Measurements from ENCODE around the gene AUTS2.

AUTS2 gene

GRCh38 chr7:70563960-70564359, 965.7 kb downstream of the AUTS2 start:
- no peaks in the 10 kb centered on the region for H4K20me1 ChIP-seq (ENCODE audit: low read depth, low read length)
- no peak overlapping the region for H2AFZ ChIP-seq (ENCODE audit: low read depth, low read length, severe bottlenecking)
- no peaks in the 10 kb centered on the region for H3F3A ChIP-seq (ENCODE audit: insufficient read depth)
- H3K9ac ChIP-seq (ENCODE audit: low read length), result no peak overlapping the region
- no peaks in the 10 kb centered on the region for H3K9me2 ChIP-seq (replicated peaks; ENCODE audit: insufficient read depth, low read length)
- TF ChIP-seq CTCF (IDR thresholded peaks at IDR 0.05; ENCODE audit: insufficient read depth, low read length, poor library complexity, severe bottlenecking), result no peak
- TF ChIP-seq EZH2phosphoT487 (conservative IDR thresholded peaks at IDR 0.05; ENCODE audit: low read length), result no peak
- H3K27me3 ChIP-seq (ENCODE audit: low read length), result no peaks in the 10 kb centered on the region
- no peak overlapping the region for H3K4me3 ChIP-seq (ENCODE audit: insufficient read depth, low read length, poor library complexity, severe bottlenecking)
- no peak overlapping the region for H3K27ac ChIP-seq (ENCODE audit: low read depth, low read length)
- no peaks in the 10 kb centered on the region for H3K36me3 ChIP-seq (ENCODE audit: low read length)
- no peaks in the 10 kb centered on the region for H3K9me3 ChIP-seq (ENCODE audit: insufficient read depth, low read length)
- H3K4me2 ChIP-seq (ENCODE audit: low read depth, low read length, poor library complexity, severe bottlenecking), result no peak overlapping the region
- no peaks in the 10 kb centered on the region for H3K79me2 ChIP-seq (ENCODE audit: insufficient read depth, low read length)

- no peaks in the 10 kb centered on the region for H3K9me2 ChIP-seq (replicated peaks; ENCODE audit: insufficient read depth, low read length)
- no peaks in the 10 kb centered on the region for H3K27me3 ChIP-seq (ENCODE audit: low read length)
- H3K27ac ChIP-seq (ENCODE audit: low read depth, low read length), result no peak overlapping the region
- H2AFZ ChIP-seq (ENCODE audit: low read depth, low read length, severe bottlenecking), result no peak overlapping the region
- H4K20me1 ChIP-seq (ENCODE audit: low read depth, low read length), result no peaks in the 10 kb centered on the region
- H3K79me2 ChIP-seq (ENCODE audit: insufficient read depth, low read length), result no peaks in the 10 kb centered on the region
- no peak overlapping the region for H3K4me3 ChIP-seq (ENCODE audit: insufficient read depth, low read length, poor library complexity, severe bottlenecking)
- TF ChIP-seq EZH2phosphoT487 (conservative IDR thresholded peaks at IDR 0.05; ENCODE audit: low read length), result no peak
- no peaks in the 10 kb centered on the region for H3K36me3 ChIP-seq (ENCODE audit: low read length)
- no peaks in the 10 kb centered on the region for H3K9me3 ChIP-seq (ENCODE audit: insufficient read depth, low read length)
- H3K4me2 ChIP-seq (ENCODE audit: low read depth, low read length, poor library complexity, severe bottlenecking), result no peak overlapping the region
- no peaks in the 10 kb centered on the region for H3F3A ChIP-seq (ENCODE audit: insufficient read depth)
- no peak overlapping the region for H3K9ac ChIP-seq (ENCODE audit: low read length)
Observed at GRCh38 chr7:70565721-70566370, 967.6 kb downstream of the AUTS2 start.

- Histone ChIP-seq H3K79me2 (ENCODE audit: insufficient read depth, low read length) (no peaks in the 10 kb centered on the region), H2AFZ (ENCODE audit: low read depth, low read length, severe bottlenecking) (no peak overlapping the region), H3K27me3 (ENCODE audit: low read length) (no peaks in the 10 kb centered on the region), H4K20me1 (ENCODE audit: low read depth, low read length) (no peaks in the 10 kb centered on the region), H3F3A (ENCODE audit: insufficient read depth) (no peaks in the 10 kb centered on the region), H3K9me3 (ENCODE audit: insufficient read depth, low read length) (no peaks in the 10 kb centered on the region), H3K4me3 (ENCODE audit: insufficient read depth, low read length, poor library complexity, severe bottlenecking) (no peak overlapping the region), H3K9ac (ENCODE audit: low read length) (no peak overlapping the region), H3K27ac (ENCODE audit: low read depth, low read length) (no peak overlapping the region), H3K9me2 (replicated peaks; ENCODE audit: insufficient read depth, low read length) (no peaks in the 10 kb centered on the region), H3K4me2 (ENCODE audit: low read depth, low read length, poor library complexity, severe bottlenecking) (no peak overlapping the region), H3K36me3 (ENCODE audit: low read length) (no peaks in the 10 kb centered on the region)
- TF ChIP-seq CTCF (IDR thresholded peaks at IDR 0.05; ENCODE audit: insufficient read depth, low read length, poor library complexity, severe bottlenecking) (no peak), EZH2phosphoT487 (conservative IDR thresholded peaks at IDR 0.05; ENCODE audit: low read length) (no peak)
Observed at GRCh38 chr7:70566671-70567070, 968.4 kb downstream of the AUTS2 start.

- no peak overlapping the region for H3K4me2 ChIP-seq (ENCODE audit: low read depth, low read length, poor library complexity, severe bottlenecking)
- H3K4me3 ChIP-seq (ENCODE audit: insufficient read depth, low read length, poor library complexity, severe bottlenecking), result no peak overlapping the region
- no peaks in the 10 kb centered on the region for H3K36me3 ChIP-seq (ENCODE audit: low read length)
- no peak overlapping the region for H3K27ac ChIP-seq (ENCODE audit: low read depth, low read length)
- no peaks in the 10 kb centered on the region for H3K27me3 ChIP-seq (ENCODE audit: low read length)
- no peak overlapping the region for H3K9ac ChIP-seq (ENCODE audit: low read length)
- H3K9me2 ChIP-seq (replicated peaks; ENCODE audit: insufficient read depth, low read length), result no peaks in the 10 kb centered on the region
- no peaks in the 10 kb centered on the region for H3F3A ChIP-seq (ENCODE audit: insufficient read depth)
- no peaks in the 10 kb centered on the region for H4K20me1 ChIP-seq (ENCODE audit: low read depth, low read length)
- H2AFZ ChIP-seq (ENCODE audit: low read depth, low read length, severe bottlenecking), result no peak overlapping the region
- H3K9me3 ChIP-seq (ENCODE audit: insufficient read depth, low read length), result no peaks in the 10 kb centered on the region
- TF ChIP-seq CTCF (IDR thresholded peaks at IDR 0.05; ENCODE audit: insufficient read depth, low read length, poor library complexity, severe bottlenecking), result no peak
- no peak for TF ChIP-seq EZH2phosphoT487 (conservative IDR thresholded peaks at IDR 0.05; ENCODE audit: low read length)
- no peaks in the 10 kb centered on the region for H3K79me2 ChIP-seq (ENCODE audit: insufficient read depth, low read length)
Observed at GRCh38 chr7:70568674-70569334, 970.5 kb downstream of the AUTS2 start.

Data from SU-DHL-6 (cell line).